T follicular helper cell (primary cell): ENCODE results near the gene LSM12.
"Not testable (repeated sequence)": the region's sequence is repeated elsewhere in the genome, so short reads cannot be mapped to it uniquely, and the experiment has no call there.

Experiments used
- DNase-seq: peaks from one replicate; pipeline ENCODE4 v3.0.0-alpha.2; 2020; ENCODE audit warnings: low read depth

Gene LSM12

DNA sequence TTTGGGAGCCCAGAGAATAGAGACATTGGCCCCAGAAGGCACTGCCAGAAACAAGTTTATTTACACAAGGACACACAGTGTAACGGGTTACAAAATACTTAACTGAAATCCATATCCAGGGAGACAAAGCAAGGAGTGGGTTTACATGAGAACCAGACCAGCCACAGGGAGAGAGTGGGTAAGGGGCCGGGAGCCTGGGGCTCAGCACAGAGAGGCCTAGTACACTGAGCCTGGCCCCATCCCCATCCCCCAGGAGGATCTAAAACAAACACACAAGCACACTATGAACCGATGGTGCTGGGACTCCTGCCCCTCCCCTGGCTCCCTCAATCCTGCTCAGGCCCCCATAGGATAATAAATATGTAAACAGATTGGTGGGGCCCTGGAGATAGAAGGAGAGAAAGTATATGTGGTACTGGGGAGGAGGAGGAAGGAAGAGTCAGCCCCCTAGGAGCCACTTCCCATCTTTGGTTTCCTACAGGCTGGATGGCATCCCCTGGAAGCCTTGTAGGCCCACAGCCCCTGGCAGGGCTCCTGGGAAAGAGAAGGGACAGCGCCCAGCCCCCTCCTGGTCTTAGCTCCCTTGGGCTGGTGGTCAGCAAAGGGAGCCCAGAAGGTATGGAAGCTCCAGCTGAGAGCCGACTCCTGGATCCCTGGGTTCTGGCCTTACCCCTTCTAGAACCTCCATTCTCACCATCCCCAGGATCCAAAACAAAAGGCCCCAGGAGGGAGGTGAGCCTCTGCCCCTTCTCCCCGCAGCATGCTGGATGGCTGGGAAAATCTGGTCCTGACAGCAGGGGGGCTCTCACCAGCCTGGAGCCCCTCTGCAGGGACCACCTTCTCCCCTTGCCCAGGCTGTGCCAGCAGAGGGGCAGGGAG lies 10.5 kb upstream of the LSM12 start:
- no peak for DNase-seq

DNA sequence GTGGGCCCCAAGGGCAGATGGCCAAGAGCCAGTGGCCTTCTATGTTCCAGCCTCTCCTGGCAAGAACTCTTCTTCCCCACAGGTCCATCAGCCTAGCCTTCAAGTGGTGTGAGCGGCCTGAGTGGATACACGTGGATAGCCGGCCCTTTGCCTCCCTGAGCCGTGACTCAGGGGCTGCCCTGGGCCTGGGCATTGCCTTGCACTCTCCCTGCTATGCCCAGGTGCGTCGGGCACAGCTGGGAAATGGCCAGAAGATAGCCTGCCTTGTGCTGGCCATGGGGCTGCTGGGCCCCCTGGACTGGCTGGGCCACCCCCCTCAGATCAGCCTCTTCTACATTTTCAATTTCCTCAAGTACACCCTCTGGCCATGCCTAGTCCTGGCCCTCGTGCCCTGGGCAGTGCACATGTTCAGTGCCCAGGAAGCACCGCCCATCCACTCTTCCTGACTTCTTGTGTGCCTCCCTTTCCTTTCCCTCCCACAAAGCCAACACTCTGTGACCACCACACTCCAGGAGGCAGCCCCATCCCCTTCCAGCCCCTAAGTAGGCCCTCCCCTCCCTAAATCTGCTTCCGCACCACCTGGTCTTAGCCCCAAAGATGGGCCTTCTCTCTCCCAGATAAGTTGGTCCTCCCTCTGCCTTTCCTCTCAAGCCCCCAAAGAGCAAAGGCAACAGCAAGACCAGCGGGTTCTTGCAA lies 9.3 kb upstream of the LSM12 start:
- DNase-seq = no peak

DNA sequence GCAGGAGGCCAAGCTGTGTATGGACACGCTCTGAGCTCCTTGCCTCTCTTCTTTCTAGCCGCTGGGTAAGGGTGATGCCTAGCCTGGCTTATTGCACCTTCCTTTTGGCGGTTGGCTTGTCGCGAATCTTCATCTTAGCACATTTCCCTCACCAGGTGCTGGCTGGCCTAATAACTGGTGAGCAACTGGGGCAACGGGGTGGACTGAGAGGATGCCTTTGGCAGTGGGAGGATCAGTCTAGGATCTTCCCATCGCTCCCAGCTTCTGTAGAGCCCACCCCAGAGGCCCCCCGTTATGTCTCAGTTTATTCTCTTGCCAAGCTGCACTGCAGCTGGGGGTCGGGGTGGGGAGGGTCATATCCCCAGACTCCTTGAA lies 8.4 kb upstream of the LSM12 start:
- DNase-seq = no peak

DNA sequence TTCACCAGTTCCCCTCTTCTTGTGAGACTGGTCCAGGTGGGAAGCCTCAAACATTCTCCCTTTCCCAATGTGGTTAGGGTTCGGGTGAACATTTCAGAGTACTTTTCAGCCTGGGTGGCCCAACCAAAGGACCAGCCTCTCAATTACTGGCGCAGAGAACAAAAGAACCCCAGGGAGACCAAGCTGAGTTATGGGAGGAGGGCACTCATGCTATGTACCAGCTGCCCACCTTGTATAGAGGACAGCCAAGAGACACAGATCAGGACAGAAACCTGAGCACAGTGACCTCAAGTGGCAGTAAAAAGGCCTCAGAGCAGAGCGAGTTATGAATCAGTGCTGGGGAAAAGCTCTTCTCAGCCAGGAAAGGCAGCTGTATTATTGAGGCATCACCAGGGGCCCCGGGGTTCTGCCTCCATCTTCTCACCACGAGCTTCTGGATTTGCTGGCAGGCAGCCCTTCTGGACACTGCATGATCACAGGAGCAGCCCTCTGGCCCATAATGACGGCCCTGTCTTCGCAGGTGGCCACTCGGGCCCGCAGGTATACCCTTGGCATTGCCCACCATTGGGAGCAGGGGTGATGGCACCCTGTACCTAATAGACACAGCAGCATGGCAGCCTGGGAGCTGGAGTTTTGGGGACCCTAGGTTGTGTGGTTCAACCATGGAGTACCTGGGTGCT lies 7.9 kb upstream of the LSM12 start:
- no peak for DNase-seq

DNA sequence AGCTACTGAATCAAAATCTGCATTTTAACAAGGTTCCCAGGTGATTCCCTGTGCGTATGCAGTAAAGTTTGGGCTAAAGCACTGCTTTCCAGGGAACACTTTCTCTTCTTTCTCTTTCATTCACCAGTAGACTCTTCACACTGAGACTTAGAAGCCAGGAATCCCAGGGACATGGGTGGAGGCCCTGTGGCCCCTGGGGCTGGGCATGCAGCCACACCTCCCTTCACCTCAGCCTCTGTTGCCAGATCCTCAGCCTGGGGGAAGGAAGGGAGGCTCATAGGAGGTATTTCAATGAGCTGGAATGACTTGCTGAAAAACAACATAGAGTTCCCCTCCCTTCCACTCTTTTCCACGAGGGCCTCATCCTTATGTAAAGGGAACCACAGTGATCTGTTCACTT lies 5.3 kb upstream of the LSM12 start:
- DNase-seq = no peak

DNA sequence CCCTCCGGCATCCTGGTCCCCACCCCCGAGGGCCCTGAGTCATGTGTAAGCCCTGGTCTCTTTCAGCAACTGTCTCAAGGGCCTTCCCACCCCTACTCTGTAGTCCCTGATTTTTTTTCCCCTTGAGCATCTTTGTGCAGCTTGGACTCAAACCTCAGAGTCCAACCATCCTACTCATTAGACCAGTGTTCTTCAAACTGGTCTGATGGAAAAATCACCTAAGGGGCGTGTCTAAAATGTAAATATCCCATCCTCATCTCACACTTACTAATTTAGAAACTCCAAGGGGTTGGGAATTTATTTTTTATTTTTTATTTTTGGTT lies 4.7 kb upstream of the LSM12 start:
- peak; percentile 20 for DNase-seq

DNA sequence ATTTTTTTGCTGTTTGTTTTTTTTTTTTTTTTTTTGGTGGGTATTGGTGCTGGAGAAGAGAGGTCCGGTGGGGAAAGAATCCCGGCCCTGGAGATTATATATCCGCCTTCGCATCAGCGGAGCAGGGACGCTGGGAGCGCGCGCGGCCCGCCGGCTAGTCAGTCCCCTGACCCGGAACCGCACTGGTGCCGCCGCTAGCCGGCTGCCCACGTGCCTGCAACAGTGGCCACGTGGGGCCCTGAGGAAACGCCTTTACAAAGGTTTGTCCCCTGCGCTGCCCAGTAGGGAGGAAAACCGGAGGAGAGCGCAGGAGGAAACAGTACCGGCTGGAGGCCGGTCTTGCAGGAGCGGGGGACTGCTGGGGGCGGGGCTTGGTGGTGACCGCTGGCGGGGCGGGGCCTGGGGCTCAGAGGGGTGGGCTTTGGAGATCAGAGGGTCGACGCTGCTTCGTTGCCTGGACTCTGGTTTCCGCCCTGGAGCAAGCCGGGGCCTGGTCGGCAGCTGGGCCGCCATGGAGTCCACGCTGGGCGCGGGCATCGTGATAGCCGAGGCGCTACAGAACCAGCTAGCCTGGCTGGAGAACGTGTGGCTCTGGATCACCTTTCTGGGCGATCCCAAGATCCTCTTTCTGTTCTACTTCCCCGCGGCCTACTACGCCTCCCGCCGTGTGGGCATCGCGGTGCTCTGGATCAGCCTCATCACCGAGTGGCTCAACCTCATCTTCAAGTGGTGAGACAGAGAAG lies 4.2 kb upstream of the LSM12 start, which contains the start of gene G6PC3:
TSS of gene G6PC3 (plus strand) at position 281 of the 743 bp plus-strand sequence. CDS start at position 512, 231 bp downstream.
- DNase-seq = peak; percentile 50

DNA sequence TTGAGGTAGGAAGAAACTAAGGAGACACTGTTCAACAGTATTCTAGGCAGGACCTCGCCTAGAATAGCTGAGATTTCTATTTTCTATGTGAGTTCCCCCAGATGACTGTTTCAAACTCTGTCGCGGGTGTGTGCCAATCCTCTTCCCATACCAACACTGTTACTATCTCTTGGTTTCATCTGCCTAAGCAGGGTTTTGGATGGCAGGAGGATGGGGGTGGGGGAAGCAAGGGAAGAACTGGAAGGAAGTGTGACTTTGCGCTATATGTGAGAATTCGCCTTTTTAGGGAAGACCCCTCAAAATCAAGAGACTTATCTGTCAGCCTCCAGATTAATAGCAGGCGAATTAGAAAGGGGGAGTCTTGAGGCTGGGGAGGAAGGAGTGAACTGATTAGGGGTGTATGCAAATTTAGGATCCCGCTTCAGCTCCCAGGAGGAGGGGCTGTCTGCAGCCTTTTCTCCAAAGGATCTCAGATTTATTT lies 3.5 kb upstream of the LSM12 start:
- DNase-seq = no peak

DNA sequence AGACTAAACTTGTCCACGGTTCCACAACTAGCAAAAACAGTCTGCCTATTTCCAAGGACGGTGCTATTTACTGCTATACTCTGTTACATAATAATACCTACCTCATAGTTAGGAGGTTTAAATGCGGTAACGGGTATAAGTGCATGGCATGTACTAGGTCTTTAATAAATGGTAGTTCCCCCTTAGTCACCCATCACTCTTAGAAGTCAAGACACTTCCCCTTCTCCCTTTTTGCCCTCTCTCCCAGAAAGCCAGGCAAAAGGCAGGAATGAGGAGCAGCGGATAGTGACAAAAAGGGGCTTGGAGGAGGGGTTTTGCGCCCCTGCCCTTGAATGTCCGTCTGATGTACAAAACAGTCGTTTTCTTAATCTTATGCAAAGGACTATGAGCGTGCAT lies 1.1 kb upstream of the LSM12 start:
- DNase-seq = no peak

DNA sequence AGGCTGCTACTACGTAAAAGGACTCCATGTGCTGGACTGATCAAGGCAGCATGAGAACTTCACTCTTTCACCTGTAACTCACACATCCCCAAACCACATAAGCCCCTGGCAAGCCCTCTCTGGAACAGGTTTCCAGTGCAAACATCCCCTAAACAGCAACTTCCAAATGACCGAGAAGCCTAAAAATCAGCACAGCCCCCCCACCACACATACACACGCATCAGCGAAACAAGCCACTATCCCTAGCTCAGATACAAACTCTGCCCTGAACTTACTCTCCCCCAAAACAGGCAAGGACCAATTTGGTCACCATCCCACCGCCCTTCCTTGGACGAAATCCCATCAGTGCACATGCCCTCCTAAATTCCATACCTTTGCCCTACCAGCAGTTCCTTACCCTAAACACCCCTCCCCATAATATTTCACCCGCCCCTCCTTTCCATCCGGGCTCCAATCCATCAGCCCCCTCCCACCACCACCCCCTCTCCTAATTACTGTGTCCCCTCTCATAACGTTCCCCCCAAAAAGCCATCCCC lies 735 bp downstream of the LSM12 start:
- no peak for DNase-seq

DNA sequence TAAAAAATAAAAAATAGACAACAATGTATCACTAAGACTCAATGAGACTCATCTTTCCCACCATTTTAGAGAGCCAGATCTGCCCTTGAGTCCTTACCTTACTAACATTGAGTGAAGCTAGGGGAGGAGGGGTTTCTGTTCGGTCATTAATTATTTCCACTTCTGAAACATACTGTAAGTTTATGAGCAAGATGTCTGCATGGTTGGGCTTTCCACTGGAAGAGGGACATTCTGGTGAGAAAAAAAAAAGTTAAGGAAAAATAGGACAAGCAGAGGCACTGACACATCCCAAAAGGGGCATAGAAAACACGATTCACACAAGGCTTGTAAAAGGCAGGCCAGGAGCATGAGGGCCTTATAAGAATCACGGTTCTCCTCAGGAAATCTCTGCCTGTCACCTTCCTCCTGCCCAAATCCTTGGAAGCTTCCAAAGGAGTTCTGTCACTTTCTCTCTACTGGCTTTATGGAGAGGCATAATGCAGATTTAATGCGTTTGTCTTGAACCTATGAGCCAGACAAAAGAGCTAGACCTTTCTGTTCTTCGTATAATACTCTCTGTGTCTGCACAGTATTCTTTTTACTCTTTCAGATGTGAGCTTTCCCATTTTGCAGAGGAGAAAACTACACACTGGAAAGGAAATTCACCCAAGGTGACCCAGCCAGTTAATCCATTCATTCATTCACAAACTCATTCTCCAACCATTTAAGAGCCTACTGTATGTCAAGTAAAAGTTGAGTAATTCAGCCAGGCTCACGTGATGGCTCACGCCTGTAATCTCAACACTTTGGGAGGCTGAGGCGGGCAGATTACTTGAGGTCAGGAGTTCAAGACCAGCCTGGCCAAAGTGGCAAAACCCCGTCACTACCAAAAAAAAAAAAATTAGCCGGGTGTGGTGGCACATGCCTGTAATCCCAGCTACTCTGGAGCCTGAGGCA lies 2.5 kb downstream of the LSM12 start:
- DNase-seq = no peak

DNA sequence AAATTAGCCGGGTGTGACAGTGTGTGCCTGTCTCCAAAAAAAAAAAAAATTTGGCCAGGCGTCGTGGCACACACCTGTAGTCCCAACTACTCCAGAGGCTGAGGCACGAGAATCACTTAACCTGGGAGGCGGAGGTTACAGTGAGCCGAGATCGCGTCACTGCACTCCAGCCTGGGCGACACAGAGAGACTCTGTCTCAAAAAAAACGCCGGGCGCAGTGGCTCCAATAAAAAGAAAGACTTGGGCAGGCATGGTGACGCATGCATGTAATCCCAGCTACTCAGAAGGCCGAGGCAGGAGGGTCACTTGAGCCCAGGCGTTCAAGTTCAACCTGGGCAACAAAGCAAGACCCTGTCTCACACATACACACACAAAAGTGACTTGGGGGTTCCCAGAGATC lies 3.6 kb downstream of the LSM12 start:
- DNase-seq = no peak

DNA sequence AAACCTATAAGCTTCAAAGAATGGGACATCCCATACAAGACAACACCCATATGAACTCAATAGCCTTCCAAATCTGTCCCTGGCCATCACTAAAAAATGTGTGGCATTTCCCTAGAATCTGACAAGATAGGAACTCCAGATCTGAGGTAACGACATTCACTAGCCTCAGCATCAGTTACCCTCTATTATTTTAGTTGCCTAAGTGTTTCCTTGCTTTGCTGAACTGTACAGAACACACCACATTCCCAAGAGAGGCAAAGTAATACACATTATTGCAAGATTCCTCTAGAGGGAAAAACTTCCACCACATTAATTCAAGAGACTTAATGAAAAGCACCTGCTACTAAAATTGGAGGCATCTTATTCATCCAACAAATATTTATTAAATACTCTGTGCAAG lies 5.0 kb downstream of the LSM12 start:
- no peak for DNase-seq

DNA sequence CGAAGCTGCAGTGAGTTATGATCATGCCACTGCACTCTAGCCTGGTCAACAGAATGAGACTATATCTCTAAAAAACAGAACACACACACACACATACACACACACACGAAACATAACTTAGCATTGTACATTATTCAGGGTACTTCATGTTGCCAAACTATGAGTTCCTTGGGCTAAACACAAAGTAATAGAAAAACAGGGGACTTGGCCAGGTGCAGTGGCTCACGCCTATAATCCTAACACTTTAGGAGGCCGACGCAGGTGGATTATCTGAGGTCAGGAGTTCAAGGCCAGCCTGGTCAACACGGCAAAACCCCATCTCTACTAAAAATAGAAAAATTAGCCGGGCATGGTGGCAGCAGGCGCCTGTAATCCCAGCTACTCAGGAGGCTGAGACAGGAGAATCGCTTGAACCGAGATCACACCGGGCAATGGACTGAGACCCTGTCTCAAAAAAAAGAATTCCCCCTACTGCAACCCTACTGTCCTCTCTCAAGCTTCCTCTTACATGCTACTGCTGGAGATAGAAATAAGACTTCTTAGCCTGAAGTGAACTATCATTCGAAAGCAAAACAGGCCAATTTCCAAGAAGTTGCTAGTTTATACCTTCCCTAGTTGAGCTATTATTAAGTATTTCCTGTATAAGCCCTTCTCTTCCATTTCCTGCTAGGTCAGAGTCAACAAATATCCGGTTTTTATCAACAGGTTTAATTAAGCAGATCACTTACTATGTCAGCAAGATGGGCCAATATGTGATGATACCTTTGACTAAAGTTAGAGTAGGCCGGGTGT lies 7.2 kb downstream of the LSM12 start:
- no peak for DNase-seq

DNA sequence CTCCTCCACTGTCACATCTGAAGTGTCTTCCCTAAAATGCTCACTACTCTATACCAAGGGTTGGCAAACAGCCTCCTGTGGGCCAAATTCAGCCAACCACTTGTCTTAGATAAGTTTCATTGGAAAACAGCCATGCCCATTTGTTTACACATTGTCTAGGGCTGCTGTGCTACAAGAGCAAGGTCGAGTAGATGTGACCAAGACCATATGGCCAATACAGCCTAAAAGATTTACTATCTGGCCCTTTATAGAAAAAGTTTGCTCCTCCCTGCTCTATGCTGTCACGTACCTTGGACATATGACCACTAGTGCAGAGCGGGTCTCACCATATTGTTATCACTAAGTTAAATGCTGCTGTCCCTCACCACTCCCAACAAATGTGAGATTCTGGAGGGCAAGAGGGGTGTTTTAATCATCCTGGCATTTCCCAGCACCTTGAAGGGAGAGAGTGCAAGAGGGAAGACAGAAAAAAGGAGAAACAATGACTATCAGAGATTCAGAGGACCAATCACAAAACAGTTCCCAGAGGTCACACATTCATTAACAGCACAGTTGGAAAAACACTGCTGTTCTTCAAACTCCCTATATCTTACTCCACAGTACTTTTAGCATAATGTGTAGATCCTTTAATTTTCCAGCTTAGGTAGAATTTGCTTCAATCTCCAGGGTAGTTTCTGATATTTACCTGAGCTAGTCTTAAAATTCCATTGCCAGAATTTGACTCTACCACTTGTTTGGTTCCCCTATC lies 13.2 kb downstream of the LSM12 start:
- DNase-seq = no peak

DNA sequence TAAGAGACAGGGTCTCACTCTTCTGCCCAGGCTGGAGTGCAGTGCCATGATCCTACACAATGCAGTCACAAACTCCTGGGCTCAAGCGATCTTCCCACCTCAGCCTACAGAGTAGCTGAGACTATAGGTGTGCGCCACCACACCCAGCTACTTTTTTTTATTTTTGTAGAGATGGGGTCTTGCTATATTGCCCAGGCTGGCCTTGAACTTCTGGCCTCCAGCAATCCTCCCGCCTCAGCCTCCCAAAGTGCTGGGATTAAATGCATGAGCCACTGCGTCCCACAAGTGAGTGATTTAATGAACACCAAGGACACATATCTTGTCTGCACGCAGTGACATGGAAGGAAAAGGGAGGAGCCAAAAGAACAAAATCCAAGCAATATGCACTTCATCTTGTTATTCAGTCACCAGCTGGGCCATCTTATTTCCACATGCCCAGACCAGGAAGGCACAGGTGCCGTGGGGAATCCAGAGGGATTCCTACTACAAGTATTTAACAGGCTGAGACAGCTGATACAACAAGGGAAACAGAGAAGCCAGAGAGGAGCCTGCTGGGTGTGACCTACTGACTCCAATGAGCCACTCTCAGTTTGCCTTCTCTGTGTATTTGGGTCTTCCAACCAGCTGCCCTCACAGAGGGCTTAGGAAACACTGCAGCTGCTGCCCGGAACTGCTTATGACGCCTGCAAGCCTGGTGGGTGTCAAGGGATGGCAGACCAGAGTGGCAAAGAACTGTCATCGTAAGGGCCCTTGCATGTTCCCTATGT lies 17.0 kb downstream of the LSM12 start:
- no peak for DNase-seq

DNA sequence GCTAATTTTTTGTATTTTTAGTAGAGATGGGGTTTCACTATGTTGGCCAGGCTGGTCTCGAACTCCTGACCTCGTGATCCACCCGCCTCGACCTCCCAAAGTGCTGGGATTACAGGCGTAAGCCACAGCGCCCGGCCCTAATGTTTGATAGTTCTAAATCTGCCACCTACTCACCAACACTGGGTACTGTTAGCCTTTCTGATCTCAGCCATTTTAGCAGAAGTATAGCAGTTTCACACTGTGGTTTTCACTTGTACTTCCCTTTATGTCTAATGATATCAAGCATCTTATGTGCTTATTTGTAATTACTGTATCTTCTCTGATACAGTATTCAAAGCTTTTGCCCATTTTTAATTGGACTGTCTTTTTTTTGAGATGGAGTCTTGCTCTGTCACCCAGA lies 19.6 kb downstream of the LSM12 start:
- not testable (repeated sequence) for DNase-seq

DNA sequence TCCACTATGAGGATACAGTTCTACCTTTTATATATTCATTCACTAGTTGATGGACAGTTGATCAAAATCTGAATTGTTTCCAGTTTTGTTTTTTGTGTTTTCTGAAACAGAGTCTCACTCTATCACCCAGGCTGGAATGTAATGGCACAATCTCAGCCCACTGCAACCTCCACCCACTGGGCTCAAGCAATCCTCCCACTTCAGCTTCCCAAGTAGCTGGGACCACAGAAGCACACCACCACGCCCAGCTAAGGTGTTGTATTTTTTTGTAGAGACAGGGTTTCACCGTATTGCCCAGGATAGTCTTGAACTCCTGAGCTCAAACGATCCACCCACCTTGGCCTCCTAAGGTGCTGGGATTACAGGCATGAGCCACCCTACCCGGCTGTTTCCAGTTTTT lies 21.0 kb downstream of the LSM12 start:
- no peak for DNase-seq
